ENCODE results near the gene TRPV6. TPM values are rescaled to one million over a fixed set of nuclear protein-coding genes. Genes with fewer than 3 reads are reported as not detected.

Gene TRPV6
- polyA plus RNA-seq, 3 donors, result 0.44 TPM; not detected in 2

DNA sequence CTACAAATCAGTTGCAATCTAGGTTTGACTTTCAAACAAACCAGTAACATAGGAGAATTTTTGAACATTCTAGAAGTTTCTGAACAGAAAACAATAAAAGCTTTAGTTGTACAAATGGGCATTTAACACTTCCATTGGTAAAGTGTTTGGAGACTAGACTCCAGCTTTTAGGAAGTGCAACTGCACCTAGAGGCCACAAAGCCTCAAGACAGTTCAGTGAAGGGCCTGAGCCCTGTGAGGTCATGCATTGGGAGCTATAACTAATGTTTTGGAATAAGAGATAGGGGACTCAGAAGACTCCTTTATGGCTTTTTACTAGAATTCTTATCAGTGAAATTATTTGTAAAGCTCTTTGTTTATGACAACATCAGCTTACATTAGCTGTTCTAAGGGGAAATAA, 33.6 kb downstream of the TRPV6 start:
- Mint-ChIP-seq H3K4me1 (peaks cover 23% of the 10 kb centered on the region), H3K27ac (no peak overlapping the region), H3K36me3 (peaks cover 3 to 5% of the 10 kb centered on the region in 2 donors), H3K27me3 (ENCODE audit: low read depth in 3 of 3) (peaks cover 0 to 3% (median 0%) of the 10 kb centered on the region in 3 donors), H3K9me3 (peaks cover 0 to 4% (median 0%) of the 10 kb centered on the region in 7 donors), H3K4me3 (no peak overlapping the region)
- intact Hi-C loops (cut with micrococcal nuclease), result loop anchor here in 1 of 2 donors (5.0 to 10.0 kb wide), 2 partner anchors 153 to 365 kb away; no protein-coding TSS in a partner anchor
- H2AFZ ChIP-seq (ENCODE audit: insufficient read depth, low read depth, low read length, poor library complexity, severe bottlenecking), result no peak overlapping the region
- H3K27me3 ChIP-seq (ENCODE audit: control insufficient read depth in 2 of 2, insufficient read depth in 2 of 2, low read length in 2 of 2), result no peaks in the 10 kb centered on the region
- no peak overlapping the region for H3K4me3 ChIP-seq (replicated peaks in 1 of 3; ENCODE audit: low read depth in 2 of 3, low read length in 3 of 3)
- H3K4me2 ChIP-seq (replicated peaks; ENCODE audit: extremely low read depth, low read length, poor library complexity, severe bottlenecking), result no peak overlapping the region
- DNase-seq, result no peak
- no peaks in the 10 kb centered on the region for H4K20me1 ChIP-seq (ENCODE audit: insufficient read depth, low read length)
- H3K9ac ChIP-seq (ENCODE audit: insufficient read depth, low read length, poor library complexity, severe bottlenecking), result no peak overlapping the region
- H3K4me1 ChIP-seq (ENCODE audit: control insufficient read depth in 1 of 2, insufficient read depth in 2 of 2, low read length in 2 of 2), result peaks cover 19 to 31% of the 10 kb centered on the region in 2 donors
- H3K36me3 ChIP-seq (replicated peaks in 1 of 2; ENCODE audit: control insufficient read depth in 1 of 2, insufficient read depth in 2 of 2, low read length in 2 of 2), result no peaks in the 10 kb centered on the region
- TF ChIP-seq, protein P1, sequence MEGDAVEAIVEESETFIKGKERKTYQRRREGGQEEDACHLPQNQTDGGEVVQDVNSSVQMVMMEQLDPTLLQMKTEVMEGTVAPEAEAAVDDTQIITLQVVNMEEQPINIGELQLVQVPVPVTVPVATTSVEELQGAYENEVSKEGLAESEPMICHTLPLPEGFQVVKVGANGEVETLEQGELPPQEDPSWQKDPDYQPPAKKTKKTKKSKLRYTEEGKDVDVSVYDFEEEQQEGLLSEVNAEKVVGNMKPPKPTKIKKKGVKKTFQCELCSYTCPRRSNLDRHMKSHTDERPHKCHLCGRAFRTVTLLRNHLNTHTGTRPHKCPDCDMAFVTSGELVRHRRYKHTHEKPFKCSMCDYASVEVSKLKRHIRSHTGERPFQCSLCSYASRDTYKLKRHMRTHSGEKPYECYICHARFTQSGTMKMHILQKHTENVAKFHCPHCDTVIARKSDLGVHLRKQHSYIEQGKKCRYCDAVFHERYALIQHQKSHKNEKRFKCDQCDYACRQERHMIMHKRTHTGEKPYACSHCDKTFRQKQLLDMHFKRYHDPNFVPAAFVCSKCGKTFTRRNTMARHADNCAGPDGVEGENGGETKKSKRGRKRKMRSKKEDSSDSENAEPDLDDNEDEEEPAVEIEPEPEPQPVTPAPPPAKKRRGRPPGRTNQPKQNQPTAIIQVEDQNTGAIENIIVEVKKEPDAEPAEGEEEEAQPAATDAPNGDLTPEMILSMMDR (IDR thresholded peaks at IDR 0.05), result no peak
- H3K27ac ChIP-seq (ENCODE audit: low read depth in 1 of 2, low read length in 2 of 2), result no peak overlapping the region
- no peaks in the 10 kb centered on the region for H3K9me3 ChIP-seq (replicated peaks in 1 of 2; ENCODE audit: control insufficient read depth in 1 of 2, insufficient read depth in 1 of 2, low read length in 2 of 2)
- no peaks in the 10 kb centered on the region for H3K79me2 ChIP-seq (ENCODE audit: insufficient read depth, low read length)

DNA sequence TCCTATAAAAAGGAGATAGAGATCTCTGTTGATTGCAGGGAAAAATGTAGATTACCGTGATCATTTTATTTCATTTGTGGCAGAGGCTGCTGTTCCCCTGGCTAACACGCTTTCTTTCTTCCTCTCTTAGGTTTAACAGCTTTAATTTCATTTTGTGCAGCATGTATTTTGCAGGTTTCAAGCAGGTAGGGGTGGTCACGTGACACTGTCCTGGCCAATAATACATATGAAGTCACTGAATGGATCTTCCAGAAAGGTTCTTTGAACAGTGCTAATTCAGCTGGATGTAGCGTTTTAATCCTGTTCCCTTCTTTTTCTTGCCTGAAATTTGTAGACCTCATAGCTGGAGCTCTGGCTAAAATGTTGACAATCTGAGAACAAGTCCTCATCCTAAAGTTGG, 34.3 kb downstream of the TRPV6 start:
- no peak overlapping the region for H3K4me3 ChIP-seq (replicated peaks in 1 of 3; ENCODE audit: low read depth in 2 of 3, low read length in 3 of 3)
- no peak overlapping the region for H3K9ac ChIP-seq (ENCODE audit: insufficient read depth, low read length, poor library complexity, severe bottlenecking)
- H3K27ac ChIP-seq (ENCODE audit: low read depth in 1 of 2, low read length in 2 of 2), result no peak overlapping the region
- H3K4me3 Mint-ChIP-seq, result no peak overlapping the region
- no peaks in the 10 kb centered on the region for H4K20me1 ChIP-seq (ENCODE audit: insufficient read depth, low read length)
- no peak overlapping the region for H3K27ac Mint-ChIP-seq
- peaks cover 0 to 4% (median 0%) of the 10 kb centered on the region in 7 donors for H3K9me3 Mint-ChIP-seq
- no peak overlapping the region for H2AFZ ChIP-seq (ENCODE audit: insufficient read depth, low read depth, low read length, poor library complexity, severe bottlenecking)
- peaks cover 19% of the 10 kb centered on the region for H3K4me1 Mint-ChIP-seq
- no peaks in the 10 kb centered on the region for H3K36me3 ChIP-seq (replicated peaks in 1 of 2; ENCODE audit: control insufficient read depth in 1 of 2, insufficient read depth in 2 of 2, low read length in 2 of 2)
- H3K4me1 ChIP-seq (ENCODE audit: control insufficient read depth in 1 of 2, insufficient read depth in 2 of 2, low read length in 2 of 2), result peaks cover 19 to 27% of the 10 kb centered on the region in 2 donors
- H3K27me3 Mint-ChIP-seq (ENCODE audit: low read depth in 3 of 3), result no peaks in the 10 kb centered on the region
- no peaks in the 10 kb centered on the region for H3K79me2 ChIP-seq (ENCODE audit: insufficient read depth, low read length)
- no peaks in the 10 kb centered on the region for H3K27me3 ChIP-seq (ENCODE audit: control insufficient read depth in 2 of 2, insufficient read depth in 2 of 2, low read length in 2 of 2)
- no peak overlapping the region for H3K4me2 ChIP-seq (replicated peaks; ENCODE audit: extremely low read depth, low read length, poor library complexity, severe bottlenecking)
- WGBS (ENCODE audit: insufficient coverage), result 100% methylated on average over 3 of the region's 4 CpGs
- TF ChIP-seq, protein P1 (IDR thresholded peaks at IDR 0.05), result no peak
- H3K9me3 ChIP-seq (replicated peaks in 1 of 2; ENCODE audit: control insufficient read depth in 1 of 2, insufficient read depth in 1 of 2, low read length in 2 of 2), result no peaks in the 10 kb centered on the region
- intact Hi-C loops (cut with micrococcal nuclease), result loop anchor here in 1 of 2 donors (5.0 to 10.0 kb wide), 2 partner anchors 154 to 366 kb away; no protein-coding TSS in a partner anchor
- DNase-seq, result no peak
- peaks cover 0 to 2% of the 10 kb centered on the region in 2 donors for H3K36me3 Mint-ChIP-seq

Data from CD14-positive monocyte (primary cell).